ENCODE measurements around the gene IRF8.
"Not testable (repeated sequence)": the region's sequence is repeated elsewhere in the genome, so short reads cannot be mapped to it uniquely, and the experiment has no call there.

IRF8 gene

GRCh38 chr16:85869206-85869605 lies 29.8 kb upstream of the IRF8 start:
- TF ChIP-seq CTCF (conservative IDR thresholded peaks at IDR 0.05; ENCODE audit: low read length), result no peak

GRCh38 chr16:85869785-85870558 lies 29.0 kb upstream of the IRF8 start:
- H3K4me3 ChIP-seq (ENCODE audit: low read length), result no peak overlapping the region
- TF ChIP-seq CTCF (conservative IDR thresholded peaks at IDR 0.05; ENCODE audit: low read length), result no peak
- no peak for DNase-seq (ENCODE audit: low read depth)

More at GRCh38 chr16:85869206-85869605, 29.8 kb upstream of the IRF8 start:
- H3K4me3 ChIP-seq (ENCODE audit: low read length), result no peak overlapping the region
- no peak for DNase-seq (ENCODE audit: low read depth)

- DNase-seq (ENCODE audit: low read depth), result no peak
- H3K4me3 ChIP-seq (ENCODE audit: low read length), result no peak overlapping the region
- no peak for TF ChIP-seq CTCF (conservative IDR thresholded peaks at IDR 0.05; ENCODE audit: low read length)
Observed at GRCh38 chr16:85871756-85872155, 27.2 kb upstream of the IRF8 start.

GRCh38 chr16:85872734-85873133 lies 26.2 kb upstream of the IRF8 start:
- TF ChIP-seq CTCF (conservative IDR thresholded peaks at IDR 0.05; ENCODE audit: low read length), result no peak
- no peak overlapping the region for H3K4me3 ChIP-seq (ENCODE audit: low read length)
- no peak for DNase-seq (ENCODE audit: low read depth)

GRCh38 chr16:85873153-85873552 lies 25.8 kb upstream of the IRF8 start:
- DNase-seq (ENCODE audit: low read depth), result no peak
- TF ChIP-seq CTCF (conservative IDR thresholded peaks at IDR 0.05; ENCODE audit: low read length), result no peak
- H3K4me3 ChIP-seq (ENCODE audit: low read length), result no peak overlapping the region

GRCh38 chr16:85874031-85874430 lies 24.9 kb upstream of the IRF8 start:
- not testable (repeated sequence) for DNase-seq (ENCODE audit: low read depth); H3K4me3 ChIP-seq (ENCODE audit: low read length)

GRCh38 chr16:85878407-85878806 lies 20.6 kb upstream of the IRF8 start:
- no peak overlapping the region for H3K4me3 ChIP-seq (ENCODE audit: low read length)
- DNase-seq (ENCODE audit: low read depth), result no peak
- no peak for TF ChIP-seq CTCF (conservative IDR thresholded peaks at IDR 0.05; ENCODE audit: low read length)

Measured in AG10803 (cell line).